H9 (cell line): ENCODE data around the gene ZNF407. TPM values are rescaled to one million over a fixed set of nuclear protein-coding genes. Genes with fewer than 3 reads are reported as not detected.

Experiments used
- DNase-seq: peaks from one replicate; pipeline ENCODE4 v3.0.0-alpha.2; 2017
- H2AFZ ChIP-seq: one replicate; pipeline ENCODE4 v1.6.1; 2013; ENCODE audit warnings: mild to moderate bottlenecking, low read length, control low read depth, moderate library complexity
- H2AK5ac ChIP-seq: 2 replicates; pipeline ENCODE4 v1.6.1; 2013; ENCODE audit warnings: low read length, control low read depth, mixed read lengths; ENCODE audit not compliant: insufficient read length
- H2BK120ac ChIP-seq: one replicate; pipeline ENCODE4 v1.6.1; 2013; ENCODE audit warnings: low read depth, mild to moderate bottlenecking, low read length, control low read depth, inconsistent platforms; ENCODE audit not compliant: poor library complexity, severe bottlenecking
- H2BK12ac ChIP-seq: 2 replicates; pipeline ENCODE4 v1.6.1; 2013; ENCODE audit warnings: low read length, control low read depth, mixed read lengths, low read depth; ENCODE audit not compliant: insufficient read length
- H2BK15ac ChIP-seq: 2 replicates; pipeline ENCODE4 v1.6.1; 2013; ENCODE audit warnings: low read depth, low read length, control low read depth
- H2BK20ac ChIP-seq: one replicate; pipeline ENCODE4 v1.6.1; 2013; ENCODE audit warnings: low read depth, mild to moderate bottlenecking, low read length, control low read depth, inconsistent platforms; ENCODE audit not compliant: poor library complexity, severe bottlenecking
- H2BK5ac ChIP-seq: 2 replicates; pipeline ENCODE4 v1.6.1; 2013; ENCODE audit warnings: low read length, control low read depth, mixed read lengths; ENCODE audit not compliant: insufficient read length
- H3K14ac ChIP-seq: 2 replicates; pipeline ENCODE4 v1.6.1; 2013; ENCODE audit warnings: low read length, control low read depth; ENCODE audit not compliant: insufficient read depth
- H3K18ac ChIP-seq: 2 replicates; pipeline ENCODE4 v1.6.1; 2013; ENCODE audit warnings: low read depth, mild to moderate bottlenecking, mixed read lengths, low read length, control low read depth; ENCODE audit not compliant: insufficient read length
- H3K23ac ChIP-seq: 2 replicates; pipeline ENCODE4 v1.6.1; 2013; ENCODE audit warnings: low read length, control low read depth, mixed read lengths, low read depth; ENCODE audit not compliant: insufficient read length
- H3K23me2 ChIP-seq: 2 replicates; pipeline ENCODE4 v1.6.1; 2013; ENCODE audit warnings: low read depth, mild to moderate bottlenecking, mixed read lengths, low read length, control low read depth; ENCODE audit not compliant: insufficient read length, poor library complexity, severe bottlenecking
- H3K27ac ChIP-seq: 2 replicates; pipeline ENCODE4 v1.5.1; 2013; ENCODE audit warnings: low read length, control low read depth, mixed read lengths, low read depth; ENCODE audit not compliant: insufficient read length
- H3K27me3 ChIP-seq: 2 replicates; pipeline ENCODE4 v1.6.1; 2013; ENCODE audit warnings: low read length, control low read depth, inconsistent platforms; ENCODE audit not compliant: insufficient read depth
- H3K4ac ChIP-seq: 2 replicates; pipeline ENCODE4 v1.6.1; 2013; ENCODE audit warnings: low read depth, mild to moderate bottlenecking, control low read depth, inconsistent platforms, low read length, moderate library complexity
- H3K4me1 ChIP-seq: 2 replicates; pipeline ENCODE4 v1.6.1; 2013; ENCODE audit warnings: low read length, control low read depth, inconsistent platforms; ENCODE audit not compliant: insufficient read depth
- H3K4me2 ChIP-seq: 2 replicates; pipeline ENCODE4 v1.6.1; 2013; ENCODE audit warnings: low read length, control low read depth, mixed read lengths; ENCODE audit not compliant: insufficient read length, insufficient read depth
- H3K56ac ChIP-seq: 2 replicates; pipeline ENCODE4 v1.6.1; 2013; ENCODE audit warnings: low read depth, mild to moderate bottlenecking, mixed read lengths, low read length, control low read depth; ENCODE audit not compliant: insufficient read length
- H3K79me1 ChIP-seq: 2 replicates; pipeline ENCODE4 v1.6.1; 2013; ENCODE audit warnings: low read depth, mild to moderate bottlenecking, moderate library complexity, low read length, control low read depth, inconsistent platforms; ENCODE audit not compliant: insufficient read depth, poor library complexity, severe bottlenecking
- H3K79me2 ChIP-seq: 2 replicates; pipeline ENCODE4 v1.6.1; 2013; ENCODE audit warnings: low read length, control low read depth, inconsistent platforms; ENCODE audit not compliant: insufficient read depth
- H3K9ac ChIP-seq: 2 replicates; pipeline ENCODE4 v1.6.1; 2013; ENCODE audit warnings: low read length, control low read depth, mixed read lengths; ENCODE audit not compliant: insufficient read length; ENCODE audit errors: extremely low read depth
- H3K9me3 ChIP-seq: one replicate; pipeline ENCODE4 v1.6.1; 2013; ENCODE audit warnings: low read depth, low read length, inconsistent platforms; ENCODE audit not compliant: control insufficient read depth
- H3T11ph ChIP-seq: one replicate; pipeline ENCODE4 v1.6.1; 2013; ENCODE audit warnings: mild to moderate bottlenecking, low read length, control low read depth, inconsistent platforms
- H4K20me1 ChIP-seq: one replicate; pipeline ENCODE4 v1.6.1; 2013; ENCODE audit not compliant: control insufficient read depth, insufficient read length, insufficient read depth
- H4K5ac ChIP-seq: 2 replicates; pipeline ENCODE4 v1.6.1; 2013; ENCODE audit warnings: low read depth, mild to moderate bottlenecking, mixed read lengths, low read length, control low read depth; ENCODE audit not compliant: insufficient read length
- H4K8ac ChIP-seq: replicated peaks from 2 replicates; pipeline ENCODE4 v1.6.1; 2013; ENCODE audit warnings: low read length, control low read depth, mixed read lengths, low read depth; ENCODE audit not compliant: insufficient read length
- H4K91ac ChIP-seq: 2 replicates; pipeline ENCODE4 v1.6.1; 2013; ENCODE audit warnings: low read depth, mild to moderate bottlenecking, moderate library complexity, mixed read lengths, low read length, control low read depth; ENCODE audit not compliant: insufficient read length
- H3K27ac Mint-ChIP-seq, 3 experiments: 2 replicates in 2 of 3; 3 replicates in 1 of 3; pipeline ENCODE4 v1.8.0; 2020 to 2021; ENCODE audit warnings: mixed read lengths in 3 of 3, mild to moderate bottlenecking in 1 of 3, moderate library complexity in 1 of 3
- H3K27me3 Mint-ChIP-seq: 2 replicates; pipeline ENCODE4 v1.8.0; 2021; ENCODE audit warnings: low read depth, mild to moderate bottlenecking, moderate library complexity, mixed read lengths
- H3K36me3 Mint-ChIP-seq, 3 experiments: 2 replicates in 2 of 3; 3 replicates in 1 of 3; pipeline ENCODE4 v1.8.0; 2020 to 2021; ENCODE audit warnings: low read depth in 3 of 3, mixed read lengths in 3 of 3; ENCODE audit not compliant: insufficient read depth in 1 of 3
- H3K4me1 Mint-ChIP-seq, 2 experiments: 2 replicates each; pipeline ENCODE4 v1.8.0; 2020; ENCODE audit warnings: mixed read lengths in 2 of 2
- H3K4me3 Mint-ChIP-seq, 2 experiments: 2 replicates in 1 of 2; 3 replicates in 1 of 2; pipeline ENCODE4 v1.8.0; 2020 to 2021; ENCODE audit warnings: mild to moderate bottlenecking in 2 of 2, mixed read lengths in 2 of 2, moderate library complexity in 1 of 2
- H3K9me3 Mint-ChIP-seq, 2 experiments: 2 replicates in 1 of 2; 3 replicates in 1 of 2; pipeline ENCODE4 v1.8.0; 2020; ENCODE audit warnings: mild to moderate bottlenecking in 2 of 2, mixed read lengths in 2 of 2, moderate library complexity in 1 of 2
- CTCF ChIP-seq: fragments of 200-600 bp; sonication (generic); conservative IDR thresholded peaks from 3 replicates; pipeline ENCODE4 v1.8.0; 2021; ENCODE audit warnings: antibody characterized with exemption, mild to moderate bottlenecking
- WGBS: extraction: QIAGEN DNeasy Blood & Tissue Kit; methylation state at CpG from one replicate; pipeline ENCODE4 v1.1.7; 2013; ENCODE audit warnings: missing lambda C conversion rate, low lambda C conversion rate, mixed read lengths; ENCODE audit not compliant: insufficient read length; ENCODE audit errors: extremely low coverage; 5-methylcytosine and 5-hydroxymethylcytosine counted together
- total RNA-seq: library from RNA; stranded (reverse); gene quantifications from 2 replicates; pipeline ENCODE4 v1.2.1, GENCODE V29; 2021

ZNF407 gene
- total RNA-seq, 1 experiment from 2014 or later, result 8.7 TPM

GRCh38 chr18:74669136-74669798, 71.6 kb downstream of the ZNF407 start:
- Histone ChIP-seq H4K8ac (no peak overlapping the region), H3K27me3 (no peaks in the 10 kb centered on the region), H3K79me1 (no peaks in the 10 kb centered on the region), H3K14ac (no peak overlapping the region), H3K4me1 (no peaks in the 10 kb centered on the region), H2BK12ac (no peak overlapping the region), H2BK120ac (no peak overlapping the region), H3K9me3 (no peaks in the 10 kb centered on the region), H3T11ph (no peak overlapping the region), H2BK20ac (no peak overlapping the region), H2BK15ac (no peak overlapping the region), H2AFZ (no peak overlapping the region), H2AK5ac (no peak overlapping the region), H4K91ac (no peak overlapping the region), H2BK5ac (no peak overlapping the region), H3K56ac (no peak overlapping the region), H3K9ac (no peak overlapping the region), H3K4ac (no peak overlapping the region), H3K27ac (no peak overlapping the region), H3K23me2 (no peaks in the 10 kb centered on the region), H3K18ac (no peak overlapping the region), H3K4me2 (no peak overlapping the region), H3K23ac (no peak overlapping the region), H3K79me2 (0 out of 2 replicates have a peak, but pooled peaks cover 2% of the 10 kb centered on the region), H4K20me1 (no peaks in the 10 kb centered on the region), H4K5ac (no peak overlapping the region)
- Mint-ChIP-seq H3K27ac (peak overlapping the region in 1 of 3 experiments; percentile 81; a peak in 2 of 7 replicates), H3K9me3 (no peaks in the 10 kb centered on the region), H3K36me3 (no peaks in the 10 kb centered on the region), H3K4me1 (no peaks in the 10 kb centered on the region), H3K4me3 (no peak overlapping the region), H3K27me3 (no peaks in the 10 kb centered on the region; the same call in 1 of the 2 replicates)
- DNase-seq, result no peak
- WGBS, result no CpG with 5 or more reads among the region's 8 CpGs
- TF ChIP-seq CTCF, result no peak
